Smooth muscle cell of trachea (primary cell): ENCODE results near the gene CD68. TPM values are rescaled to one million over a fixed set of nuclear protein-coding genes. Genes with fewer than 3 reads are reported as not detected.

Source experiments
- total RNA-seq: library from RNA; depleted of rRNA; stranded (reverse); fragments of >200 nt; gene quantifications from 2 replicates; pipeline ENCODE4 v1.2.1, GENCODE V29; 2014

The CD68 gene
- total RNA-seq, result 30.4 and 79.9 TPM in 2 replicates

GRCh38 chr17:7579001-7579833 lies at the start of gene CD68:
Gene CD68 (plus strand): TSS chr17:7579638. CDS start chr17:7579678, 40 bp downstream.

GRCh38 chr17:7548585-7549400 lies 30.6 kb upstream of the CD68 start, which contains the start of gene TNFSF12:
Gene TNFSF12 (plus strand): TSS chr17:7549058. CDS start chr17:7549154, 96 bp downstream.

GRCh38 chr17:7558544-7559319 lies 20.7 kb upstream of the CD68 start, which contains the start of gene TNFSF13:
Gene TNFSF13 (plus strand): TSS chr17:7558750. CDS start chr17:7559040, 290 bp downstream.

GRCh38 chr17:7561589-7562207 lies 17.7 kb upstream of the CD68 start, which contains the start of gene SENP3:
Gene SENP3 (plus strand): TSS chr17:7561919. CDS start chr17:7563077, 1,158 bp downstream.

GRCh38 chr17:7583253-7584109 lies 4.0 kb downstream of the CD68 start, which contains the start of gene MPDU1:
Gene MPDU1 (plus strand): TSS chr17:7583852. CDS start chr17:7583863, 11 bp downstream.

GRCh38 chr17:7589891-7590691 lies 10.7 kb downstream of the CD68 start, which contains the start of gene SOX15:
Gene SOX15 (minus strand): TSS chr17:7590094. CDS start chr17:7589676, 418 bp downstream.

GRCh38 chr17:7614425-7615264 lies 35.2 kb downstream of the CD68 start, which contains the start of gene FXR2:
Gene FXR2 (minus strand): TSS chr17:7614897. CDS start chr17:7614532, 365 bp downstream.

GRCh38 chr17:7627250-7628121 lies 48.0 kb downstream of the CD68 start, which contains the start of gene SAT2:
Gene SAT2 (minus strand): TSS chr17:7627821. CDS start chr17:7627635, 186 bp downstream.

GRCh38 chr17:7629939-7630571 lies 50.6 kb downstream of the CD68 start, which contains the start of gene SHBG:
Gene SHBG (plus strand): TSS chr17:7630135. CDS start chr17:7630173, 38 bp downstream.

Other genes with a start within 250 kb of the CD68 start
- 0.58 and 0.99 TPM in 2 replicates for gene ACAP1, start 243.1 kb upstream of the CD68 start, total RNA-seq
- gene KCTD11, start 227.5 kb upstream of the CD68 start, total RNA-seq, result 6.1 and 13.1 TPM in 2 replicates
- not detected in 2 replicates for gene TMEM95, start 224.5 kb upstream of the CD68 start, total RNA-seq
- 0.66 and 0.73 TPM in 2 replicates for gene TNK1, start 198.5 kb upstream of the CD68 start, total RNA-seq
- gene PLSCR3, start 185.1 kb upstream of the CD68 start, total RNA-seq, result 38.7 and 48.1 TPM in 2 replicates
- 95.8 and 132 TPM in 2 replicates for gene TMEM256, start 175.5 kb upstream of the CD68 start, total RNA-seq
- 16.1 and 18.2 TPM in 2 replicates for gene NLGN2, start 171.8 kb upstream of the CD68 start, total RNA-seq
- gene SPEM1, start 159.3 kb upstream of the CD68 start, total RNA-seq, result not detected in 2 replicates
- gene SPEM2, start 154.0 kb upstream of the CD68 start, total RNA-seq, result not detected in 2 replicates
- gene SPEM3, start 150.8 kb upstream of the CD68 start, total RNA-seq, result not detected in 2 replicates
- 1.3 and 1.9 TPM in 2 replicates for gene TMEM102, start 144.2 kb upstream of the CD68 start, total RNA-seq
- gene FGF11, start 140.1 kb upstream of the CD68 start, total RNA-seq, result 0.58 and 2.8 TPM in 2 replicates
- 6.8 and 10.3 TPM in 2 replicates for gene CHRNB1, start 134.6 kb upstream of the CD68 start, total RNA-seq
- 27.8 and 44.8 TPM in 2 replicates for gene ZBTB4, start 100.0 kb upstream of the CD68 start, total RNA-seq
- not detected in 2 replicates for gene SLC35G6, start 98.2 kb upstream of the CD68 start, total RNA-seq
- gene POLR2A, start 95.3 kb upstream of the CD68 start, total RNA-seq, result 104 and 111 TPM in 2 replicates
- 17.0 and 18.4 TPM in 2 replicates for gene TNFSF12, start 30.6 kb upstream of the CD68 start, total RNA-seq
- 2.0 and 2.2 TPM in 2 replicates for gene TNFSF13, start 20.9 kb upstream of the CD68 start, total RNA-seq
- gene SENP3, start 17.7 kb upstream of the CD68 start, total RNA-seq, result 59.2 and 68.1 TPM in 2 replicates
- 94.1 and 137 TPM in 2 replicates for gene MPDU1, start 4.2 kb downstream of the CD68 start, total RNA-seq
- gene SOX15, start 10.5 kb downstream of the CD68 start, total RNA-seq, result 0.66 and 0.73 TPM in 2 replicates
- gene FXR2, start 35.3 kb downstream of the CD68 start, total RNA-seq, result 34.9 and 47.3 TPM in 2 replicates
- gene SAT2, start 48.2 kb downstream of the CD68 start, total RNA-seq, result 43.8 and 45.5 TPM in 2 replicates
- gene SHBG, start 50.5 kb downstream of the CD68 start, total RNA-seq, result 0.17 and 0.29 TPM in 2 replicates
- gene ATP1B2, start 71.3 kb downstream of the CD68 start, total RNA-seq, result 0.17 TPM in 1 of 2 replicates, not detected in the other
- gene TP53, start 107.9 kb downstream of the CD68 start, total RNA-seq, result 18.3 and 35.4 TPM in 2 replicates
- 3.6 and 6.4 TPM in 2 replicates for gene WRAP53, start 108.8 kb downstream of the CD68 start, total RNA-seq
- gene EFNB3, start 125.6 kb downstream of the CD68 start, total RNA-seq, result 0.83 and 1.0 TPM in 2 replicates
- gene DNAH2, start 138.1 kb downstream of the CD68 start, total RNA-seq, result 0.17 and 0.29 TPM in 2 replicates